Activated CD4-positive, alpha-beta T cell treated with anti-CD3 and anti-CD28 coated beads, Interleukin-2, amount 50 U/mL, for 4 hours (primary cell): Measurements from ENCODE around the gene NRAP.
"Not testable (repeated sequence)": the region's sequence is repeated elsewhere in the genome, so short reads cannot be mapped to it uniquely, and the experiment has no call there.

Experiments
- DNase-seq, 2 experiments: peaks; one replicate each; pipeline ENCODE4 v3.0.0-alpha.2; 2020

NRAP gene

GRCh38 chr10:113681533-113682470, 18.0 kb upstream of the NRAP start:
- DNase-seq: no peak

GRCh38 chr10:113680190-113681111, 16.6 kb upstream of the NRAP start:
- DNase-seq: peak; percentile 16 to 17

GRCh38 chr10:113679463-113680189, 15.8 kb upstream of the NRAP start, which contains the start of gene CASP7:
Gene CASP7, plus strand, starts transcription at chr10:113679912. Its CDS starts 17,582 bp downstream, at chr10:113697494.
- DNase-seq: peak; percentile 73 to 78

GRCh38 chr10:113666682-113667252, 2.9 kb upstream of the NRAP start:
- no peak for DNase-seq

GRCh38 chr10:113665806-113666354, 2.0 kb upstream of the NRAP start:
- DNase-seq: no peak

- DNase-seq: no peak
Observed at GRCh38 chr10:113665352-113665751, 1.5 kb upstream of the NRAP start.

- no peak for DNase-seq
Observed at GRCh38 chr10:113663142-113663541, 699 bp downstream of the NRAP start.

GRCh38 chr10:113661332-113661731, 2.5 kb downstream of the NRAP start:
- DNase-seq: no peak

GRCh38 chr10:113657544-113657943, 6.3 kb downstream of the NRAP start:
- no peak for DNase-seq

GRCh38 chr10:113656896-113657295, 6.9 kb downstream of the NRAP start:
- DNase-seq: no peak

GRCh38 chr10:113652456-113652855, 11.4 kb downstream of the NRAP start:
- not testable (repeated sequence) for DNase-seq

- DNase-seq: no peak
Observed at GRCh38 chr10:113651898-113652297, 11.9 kb downstream of the NRAP start.

- DNase-seq: no peak
Observed at GRCh38 chr10:113651021-113651420, 12.8 kb downstream of the NRAP start.

- no peak for DNase-seq
Observed at GRCh38 chr10:113650172-113650571, 13.7 kb downstream of the NRAP start.

GRCh38 chr10:113648478-113648877, 15.4 kb downstream of the NRAP start:
- no peak for DNase-seq

- DNase-seq: no peak
Observed at GRCh38 chr10:113647812-113648211, 16.0 kb downstream of the NRAP start.

GRCh38 chr10:113646336-113647201, 17.3 kb downstream of the NRAP start:
- no peak for DNase-seq

- DNase-seq: no peak
Observed at GRCh38 chr10:113644185-113645120, 19.4 kb downstream of the NRAP start.

GRCh38 chr10:113643183-113643582, 20.7 kb downstream of the NRAP start:
- DNase-seq: no peak

GRCh38 chr10:113641702-113642101, 22.1 kb downstream of the NRAP start:
- DNase-seq: no peak
